NCI-H2107 treated with DMSO at 0.1 percent for 48 hours (cell line): Measurements from ENCODE around the gene VASH2.
"Not testable (repeated sequence)": the region's sequence is repeated elsewhere in the genome, so short reads cannot be mapped to it uniquely, and the experiment has no call there.

ENCODE experiments used
- DNase-seq: peaks from one replicate; lab custom pipeline; 2025; ENCODE audit not compliant: unreplicated experiment; lab: John Stamatoyannopoulos, UW

Gene VASH2

GRCh38 chr1:212950243-212951125 is at the start of gene VASH2:
Gene VASH2 (plus strand): TSS chr1:212950541. CDS start chr1:212951543, 1,002 bp downstream.
- DNase-seq = peak; percentile 92

- no peak for DNase-seq
Observed at GRCh38 chr1:212901290-212901689, 49.1 kb upstream of the VASH2 start.

GRCh38 chr1:212902054-212902453 is 48.3 kb upstream of the VASH2 start:
- DNase-seq = no peak

GRCh38 chr1:212903664-212904063 is 46.7 kb upstream of the VASH2 start:
- no peak for DNase-seq

- DNase-seq = not testable (repeated sequence)
Observed at GRCh38 chr1:212908071-212908470, 42.3 kb upstream of the VASH2 start.

- no peak for DNase-seq
Observed at GRCh38 chr1:212908971-212909370, 41.4 kb upstream of the VASH2 start.

GRCh38 chr1:212909652-212910063 is 40.7 kb upstream of the VASH2 start:
- no peak for DNase-seq

- DNase-seq = not testable (repeated sequence)
Observed at GRCh38 chr1:212910213-212910612, 40.1 kb upstream of the VASH2 start.

- not testable (repeated sequence) for DNase-seq
Observed at GRCh38 chr1:212913638-212914037, 36.7 kb upstream of the VASH2 start.

GRCh38 chr1:212914110-212914509 is 36.2 kb upstream of the VASH2 start:
- DNase-seq = not testable (repeated sequence)

GRCh38 chr1:212914789-212915188 is 35.6 kb upstream of the VASH2 start:
- DNase-seq = no peak

- no peak for DNase-seq
Observed at GRCh38 chr1:212915245-212916091, 34.9 kb upstream of the VASH2 start.

- DNase-seq = peak; percentile 76
Observed at GRCh38 chr1:212916481-212917133, 33.7 kb upstream of the VASH2 start.

GRCh38 chr1:212917134-212917485 is 33.2 kb upstream of the VASH2 start:
- no peak for DNase-seq

- no peak for DNase-seq
Observed at GRCh38 chr1:212917858-212918257, 32.5 kb upstream of the VASH2 start.

- DNase-seq = no peak
Observed at GRCh38 chr1:212918824-212919223, 31.5 kb upstream of the VASH2 start.

GRCh38 chr1:212920246-212920645 is 30.1 kb upstream of the VASH2 start:
- no peak for DNase-seq

- no peak for DNase-seq
Observed at GRCh38 chr1:212920896-212921295, 29.4 kb upstream of the VASH2 start.

- no peak for DNase-seq
Observed at GRCh38 chr1:212922016-212922415, 28.3 kb upstream of the VASH2 start.

- DNase-seq = no peak
Observed at GRCh38 chr1:212926372-212926771, 24.0 kb upstream of the VASH2 start.
